K562 (cell line): ENCODE data around the gene MTHFSD. TPM values are rescaled to one million over a fixed set of nuclear protein-coding genes. Genes with fewer than 3 reads are reported as not detected.

Source experiments
- EWSR1 ChIP-seq: fragments of 450-650 bp; IDR thresholded peaks from 2 replicates; pipeline ENCODE4 v1.6.1; 2018; ENCODE audit warnings: borderline replicate concordance, mild to moderate bottlenecking, low read depth, moderate library complexity; ENCODE audit not compliant: partially characterized antibody
- SRF ChIP-seq, 2 experiments: fragments of 250-450, 450-650 bp in 1 of 2; sonication (Bioruptor Pico) in 1 of 2; sonication (generic) in 1 of 2; formaldehyde crosslinking; IDR thresholded peaks; 2 replicates each; pipeline versions ENCODE4 v1.5.0 to v1.5.1; 2020 to 2022; ENCODE audit warnings: mild to moderate bottlenecking in 1 of 2, missing genetic modification reagents in 1 of 2
- polyA plus RNA-seq, 8 experiments: library from polyadenylated mRNA; depleted of rRNA in 4 of 8; stranded (reverse) in 5 of 8; unstranded in 3 of 8; fragments of >200 nt; fragmentation: Nextera tagmentation in 2 of 8; fragmentation: Illumina TruSeq in 1 of 8; extraction: Ambion mirVana in 2 of 8; extraction: Trizol in 1 of 8; gene quantifications; 2 replicates each; pipeline versions ENCODE4 v1.2.1 to v1.2.3, GENCODE V29; 2011 to 2014; ENCODE audit warnings: inconsistent platforms in 1 of 8, missing spikeins in 1 of 8
- total RNA-seq, 7 experiments: library from RNA; depleted of rRNA in 6 of 7; stranded (reverse); fragments of >200 nt in 6 of 7; fragmentation: Illumina TruSeq in 2 of 7; extraction: Trizol in 2 of 7; gene quantifications; 2 replicates each; pipeline versions ENCODE4 v1.2.1 to v1.2.3, GENCODE V29; 2011 to 2021; ENCODE audit warnings: low replicate concordance in 1 of 7
- TF ChIP-seq, protein P1 (sequence below): fragments of 450-650 bp; IDR thresholded peaks from 2 replicates; pipeline ENCODE4 v1.6.1; 2017; ENCODE audit warnings: antibody characterized with exemption, mild to moderate bottlenecking

The MTHFSD gene
- total and polyA plus RNA-seq, 9 of the 15 experiments (the other 6 are each of a cell fraction or from before 2014, with no cell fraction given), result 3.2 to 20.2 (median 12.0) TPM

DNA sequence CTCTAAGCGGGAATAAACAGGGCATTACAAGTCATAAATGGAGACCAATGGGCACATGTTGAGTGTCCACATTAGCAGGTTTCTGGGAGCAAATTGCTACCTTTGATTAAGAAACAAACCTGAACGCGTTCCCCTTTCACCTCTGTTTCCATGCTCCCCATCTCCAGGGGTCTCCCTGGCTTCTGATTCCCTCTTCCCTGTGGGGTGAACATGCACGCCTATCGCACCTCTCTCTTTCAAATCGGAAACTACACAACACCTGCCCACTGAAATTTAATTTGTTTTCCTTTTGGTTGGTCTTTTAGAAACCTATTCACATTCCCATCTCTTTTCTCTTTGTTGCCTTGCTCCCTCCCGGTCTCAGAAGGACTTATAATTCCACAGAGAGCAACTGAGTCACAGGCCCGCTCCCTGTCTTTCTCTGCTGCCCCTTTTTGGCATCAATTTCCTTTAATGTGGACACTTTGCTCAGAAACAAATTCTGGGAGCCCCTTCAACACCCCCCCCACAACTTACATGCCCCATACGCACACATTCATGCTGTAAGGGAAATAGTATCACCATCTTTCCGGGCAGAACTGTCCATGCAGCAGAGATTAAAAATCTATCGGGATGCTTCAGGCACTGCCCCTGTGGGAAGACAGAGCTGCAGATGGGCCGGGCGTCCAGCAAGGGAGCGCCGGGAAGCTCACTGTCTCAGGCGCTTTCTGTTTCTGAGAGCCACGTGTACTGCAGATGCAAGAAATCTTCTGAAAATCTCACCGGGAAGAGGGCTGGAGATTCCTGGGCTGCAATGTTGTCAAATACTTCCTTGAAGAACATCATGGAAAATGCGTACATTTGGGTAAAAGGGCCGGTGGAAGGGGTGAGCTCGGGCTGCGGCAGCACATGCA, 51.9 kb downstream of the MTHFSD start (continued):
- no peak for TF ChIP-seq SRF (CRISPR knock-in tag; IDR thresholded peaks at IDR 0.05)
- TF ChIP-seq, protein P1, sequence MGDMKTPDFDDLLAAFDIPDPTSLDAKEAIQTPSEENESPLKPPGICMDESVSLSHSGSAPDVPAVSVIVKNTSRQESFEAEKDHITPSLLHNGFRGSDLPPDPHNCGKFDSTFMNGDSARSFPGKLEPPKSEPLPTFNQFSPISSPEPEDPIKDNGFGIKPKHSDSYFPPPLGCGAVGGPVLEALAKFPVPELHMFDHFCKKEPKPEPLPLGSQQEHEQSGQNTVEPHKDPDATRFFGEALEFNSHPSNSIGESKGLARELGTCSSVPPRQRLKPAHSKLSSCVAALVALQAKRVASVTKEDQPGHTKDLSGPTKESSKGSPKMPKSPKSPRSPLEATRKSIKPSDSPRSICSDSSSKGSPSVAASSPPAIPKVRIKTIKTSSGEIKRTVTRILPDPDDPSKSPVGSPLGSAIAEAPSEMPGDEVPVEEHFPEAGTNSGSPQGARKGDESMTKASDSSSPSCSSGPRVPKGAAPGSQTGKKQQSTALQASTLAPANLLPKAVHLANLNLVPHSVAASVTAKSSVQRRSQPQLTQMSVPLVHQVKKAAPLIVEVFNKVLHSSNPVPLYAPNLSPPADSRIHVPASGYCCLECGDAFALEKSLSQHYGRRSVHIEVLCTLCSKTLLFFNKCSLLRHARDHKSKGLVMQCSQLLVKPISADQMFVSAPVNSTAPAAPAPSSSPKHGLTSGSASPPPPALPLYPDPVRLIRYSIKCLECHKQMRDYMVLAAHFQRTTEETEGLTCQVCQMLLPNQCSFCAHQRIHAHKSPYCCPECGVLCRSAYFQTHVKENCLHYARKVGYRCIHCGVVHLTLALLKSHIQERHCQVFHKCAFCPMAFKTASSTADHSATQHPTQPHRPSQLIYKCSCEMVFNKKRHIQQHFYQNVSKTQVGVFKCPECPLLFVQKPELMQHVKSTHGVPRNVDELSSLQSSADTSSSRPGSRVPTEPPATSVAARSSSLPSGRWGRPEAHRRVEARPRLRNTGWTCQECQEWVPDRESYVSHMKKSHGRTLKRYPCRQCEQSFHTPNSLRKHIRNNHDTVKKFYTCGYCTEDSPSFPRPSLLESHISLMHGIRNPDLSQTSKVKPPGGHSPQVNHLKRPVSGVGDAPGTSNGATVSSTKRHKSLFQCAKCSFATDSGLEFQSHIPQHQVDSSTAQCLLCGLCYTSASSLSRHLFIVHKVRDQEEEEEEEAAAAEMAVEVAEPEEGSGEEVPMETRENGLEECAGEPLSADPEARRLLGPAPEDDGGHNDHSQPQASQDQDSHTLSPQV, result no peak
- TF ChIP-seq EWSR1, result no peak
